Activated CD8-positive, alpha-beta T cell treated with anti-CD3 and anti-CD28 coated beads for 36 hours (primary cell): Measurements from ENCODE around the gene NF1. TPM values are rescaled to one million over a fixed set of nuclear protein-coding genes. Genes with fewer than 3 reads are reported as not detected.

Experiments
- ATAC-seq: fragments of 200-7000 bp; cut with Tn5 transposase; one replicate; pipeline ENCODE4 v1.10.0; 2021; ENCODE audit warnings: mild to moderate bottlenecking, moderate library complexity
- CTCF ChIA-PET: fragments of 350-600 bp; sonication (Branson Sonifier 250); formaldehyde crosslinking; loops from one replicate; lab custom pipeline; 2021; ENCODE audit warnings: antibody characterized with exemption; lab: Charles Lee
- POLR2A ChIA-PET: fragments of 350-600 bp; sonication (Branson Sonifier 250); formaldehyde crosslinking; loops from one replicate; lab custom pipeline; 2021; ENCODE audit warnings: antibody characterized with exemption; lab: Charles Lee
- DNase-seq: peaks from one replicate; pipeline ENCODE4 v3.0.0-alpha.2; 2020
- H3K27ac Mint-ChIP-seq: one replicate; pipeline ENCODE4 v1.8.0; 2021; ENCODE audit warnings: mild to moderate bottlenecking, mixed read lengths
- H3K27me3 Mint-ChIP-seq: one replicate; pipeline ENCODE4 v1.8.0; 2021; ENCODE audit warnings: mixed read lengths
- H3K36me3 Mint-ChIP-seq: one replicate; pipeline ENCODE4 v1.8.0; 2021; ENCODE audit warnings: low read depth, mixed read lengths
- H3K4me1 Mint-ChIP-seq: one replicate; pipeline ENCODE4 v1.8.0; 2021; ENCODE audit warnings: low read depth, mixed read lengths
- H3K4me3 Mint-ChIP-seq: one replicate; pipeline ENCODE4 v1.8.0; 2021; ENCODE audit warnings: mild to moderate bottlenecking, moderate library complexity, mixed read lengths
- H3K9me3 Mint-ChIP-seq: one replicate; pipeline ENCODE4 v1.8.0; 2021; ENCODE audit warnings: mixed read lengths
- CTCF ChIP-seq: fragments of 200-600 bp; IDR thresholded peaks from one replicate; pipeline ENCODE4 v1.8.0; 2022; ENCODE audit warnings: antibody characterized with exemption, mild to moderate bottlenecking
- intact Hi-C: fragments of 100-400 bp; cut with micrococcal nuclease; formaldehyde crosslinking; loops from one replicate; pipeline ENCODE4 v1.10.0; 2022
- microRNA-seq: library from miRNA; unstranded; fragments of <30 nt; microRNA quantifications from one replicate; pipeline ENCODE4 v1.2.0, GENCODE V29; 2022; ENCODE audit warnings: borderline microRNAs expressed, borderline replicate concordance
- total RNA-seq, 2 experiments: library from RNA; stranded (reverse); gene quantifications; one replicate each; pipeline ENCODE4 v1.2.3, GENCODE V29; 2021

Gene NF1
- total RNA-seq, 2 experiments from 2014 or later: 19.4 to 20.1 TPM

- ChIA-PET CTCF (interaction anchor here (1.2 kb wide), 1 partner anchor 12 kb away, joined by 6 read pairs; no protein-coding TSS in a partner anchor), POLR2A (interaction anchor here (1.3 kb wide), 1 partner anchor 32 kb away, joined by 3 read pairs; no protein-coding TSS in a partner anchor)
- ATAC-seq (no peak), DNase-seq (no peak)
- Mint-ChIP-seq H3K27me3 (peaks cover 6% of the 10 kb centered on the region), H3K9me3 (peaks cover 5% of the 10 kb centered on the region), H3K36me3 (no peaks in the 10 kb centered on the region), H3K4me1 (no peaks in the 10 kb centered on the region), H3K4me3 (no peak overlapping the region), H3K27ac (no peak overlapping the region)
- intact Hi-C loops: no loop called here
- TF ChIP-seq CTCF: no peak
Measured at GRCh38 chr17:31425282-31426040, 330.7 kb downstream of the NF1 start.

Small RNA genes lying within 50 kb of the gene (microRNA-seq; reads per million reads assigned to microRNA genes)
- gene MIR4733: not detected

Other genes with a start within 250 kb of the NF1 start
- 10 to 100 TPM in 1 of 2 experiments, 1 to 10 TPM in 1; 9.7 to 12.6 TPM for gene TEFM, start 188.7 kb upstream of the NF1 start, total RNA-seq
- gene ADAP2, start 173.0 kb upstream of the NF1 start, total RNA-seq: 1 to 10 TPM in 1 of 2 experiments, under 1 TPM in 1; 0.92 to 1.5 TPM
- gene RNF135, start 123.9 kb upstream of the NF1 start, total RNA-seq: 1 to 10 TPM; 5.4 to 6.6 TPM
- gene OMG, start 202.3 kb downstream of the NF1 start, total RNA-seq: under 1 TPM; 0.11 to 0.18 TPM
- gene EVI2B, start 219.1 kb downstream of the NF1 start, total RNA-seq: 10 to 100 TPM; 15.0 to 16.4 TPM
- 10 to 100 TPM; 31.7 to 37.0 TPM for gene EVI2A, start 226.6 kb downstream of the NF1 start, total RNA-seq